MM.1S (cell line): ENCODE results near the gene HIPK2.

ENCODE experiments used
- DNase-seq: peaks from one replicate; pipeline ENCODE4 v3.0.0-alpha.2; 2015
- H2AFZ ChIP-seq: fragments of 300-600 bp; sonication (generic); 2 replicates; pipeline ENCODE4 v1.6.0; 2016; ENCODE audit warnings: antibody characterized with exemption, low read length
- H3F3A ChIP-seq: fragments of 300-600 bp; sonication (generic); 2 replicates; pipeline ENCODE4 v1.6.1; 2016; ENCODE audit warnings: mild to moderate bottlenecking, antibody characterized with exemption, low read length, moderate library complexity, mixed read lengths; ENCODE audit not compliant: insufficient read depth
- H3K27ac ChIP-seq: fragments of 300-600 bp; sonication (generic); 2 replicates; pipeline ENCODE4 v1.5.1; 2016; ENCODE audit warnings: mild to moderate bottlenecking, low read length
- H3K27me3 ChIP-seq: fragments of 300-600 bp; sonication (generic); replicated peaks from 2 replicates; pipeline ENCODE4 v1.6.0; 2016; ENCODE audit warnings: low read length; ENCODE audit not compliant: insufficient read depth
- H3K36me3 ChIP-seq: fragments of 300-600 bp; sonication (generic); replicated peaks from 2 replicates; pipeline ENCODE4 v1.6.1; 2016; ENCODE audit warnings: mild to moderate bottlenecking, low read length, mixed read lengths; ENCODE audit not compliant: insufficient read depth
- H3K4me1 ChIP-seq: fragments of 300-600 bp; sonication (generic); 2 replicates; pipeline ENCODE4 v1.6.1; 2016; ENCODE audit warnings: low read length, mixed read lengths
- H3K4me2 ChIP-seq: fragments of 300-600 bp; sonication (generic); 2 replicates; pipeline ENCODE4 v1.6.0; 2016; ENCODE audit warnings: low read depth, low read length
- H3K4me3 ChIP-seq: fragments of 300-600 bp; sonication (generic); 2 replicates; pipeline ENCODE4 v1.5.1; 2016; ENCODE audit warnings: low read length, mixed read lengths
- H3K79me2 ChIP-seq: fragments of 300-600 bp; sonication (generic); 2 replicates; pipeline ENCODE4 v1.6.1; 2016; ENCODE audit warnings: mixed run types, low read length, mixed read lengths
- H3K9ac ChIP-seq: fragments of 300-600 bp; sonication (generic); 2 replicates; pipeline ENCODE4 v1.6.1; 2016; ENCODE audit warnings: low read length, mixed read lengths
- H3K9me2 ChIP-seq: fragments of 300-600 bp; sonication (generic); replicated peaks from 2 replicates; pipeline ENCODE4 v1.6.1; 2016; ENCODE audit warnings: mild to moderate bottlenecking, low read length, mixed read lengths; ENCODE audit not compliant: insufficient read depth
- H3K9me3 ChIP-seq: fragments of 300-600 bp; sonication (generic); replicated peaks from 2 replicates; pipeline ENCODE4 v1.6.1; 2016; ENCODE audit warnings: mild to moderate bottlenecking, low read length, mixed read lengths; ENCODE audit not compliant: insufficient read depth
- H4K20me1 ChIP-seq: fragments of 300-600 bp; sonication (generic); 2 replicates; pipeline ENCODE4 v1.6.1; 2016; ENCODE audit warnings: mild to moderate bottlenecking, low read length, moderate library complexity, mixed read lengths; ENCODE audit not compliant: insufficient read depth
- EZH2 ChIP-seq: fragments of 300-600 bp; sonication (generic); optimal IDR thresholded peaks from 2 replicates; pipeline ENCODE3; 2017; ENCODE audit warnings: low read depth, mild to moderate bottlenecking, antibody characterized with exemption, low read length, mixed read lengths
- EZH2phosphoT487 ChIP-seq: fragments of 300-600 bp; sonication (generic); IDR thresholded peaks from 2 replicates; pipeline ENCODE4 v1.6.1; 2018; ENCODE audit warnings: antibody characterized with exemption, low read length
- TF ChIP-seq, protein P1 (sequence below): fragments of 300-600 bp; sonication (generic); IDR thresholded peaks from 2 replicates; pipeline ENCODE4 v1.5.1; 2016; ENCODE audit warnings: antibody characterized with exemption, low read length, mixed read lengths

The HIPK2 gene

GRCh38 chr7:139735466-139735865, 42.3 kb downstream of the HIPK2 start:
- Histone ChIP-seq H4K20me1 (no peaks in the 10 kb centered on the region), H3K9ac (no peak overlapping the region), H3K9me2 (no peaks in the 10 kb centered on the region), H3K79me2 (peaks cover 95% of the 10 kb centered on the region), H3K4me3 (no peak overlapping the region), H3K4me2 (no peak overlapping the region), H2AFZ (no peak overlapping the region), H3K36me3 (no peaks in the 10 kb centered on the region), H3K27ac (no peak overlapping the region), H3K4me1 (0 out of 2 replicates have a peak, but pooled peaks cover 6% of the 10 kb centered on the region), H3F3A (no peaks in the 10 kb centered on the region), H3K9me3 (no peaks in the 10 kb centered on the region), H3K27me3 (no peaks in the 10 kb centered on the region)
- no peak for DNase-seq
- TF ChIP-seq EZH2 (no peak), EZH2phosphoT487 (no peak)
- TF ChIP-seq, protein P1, sequence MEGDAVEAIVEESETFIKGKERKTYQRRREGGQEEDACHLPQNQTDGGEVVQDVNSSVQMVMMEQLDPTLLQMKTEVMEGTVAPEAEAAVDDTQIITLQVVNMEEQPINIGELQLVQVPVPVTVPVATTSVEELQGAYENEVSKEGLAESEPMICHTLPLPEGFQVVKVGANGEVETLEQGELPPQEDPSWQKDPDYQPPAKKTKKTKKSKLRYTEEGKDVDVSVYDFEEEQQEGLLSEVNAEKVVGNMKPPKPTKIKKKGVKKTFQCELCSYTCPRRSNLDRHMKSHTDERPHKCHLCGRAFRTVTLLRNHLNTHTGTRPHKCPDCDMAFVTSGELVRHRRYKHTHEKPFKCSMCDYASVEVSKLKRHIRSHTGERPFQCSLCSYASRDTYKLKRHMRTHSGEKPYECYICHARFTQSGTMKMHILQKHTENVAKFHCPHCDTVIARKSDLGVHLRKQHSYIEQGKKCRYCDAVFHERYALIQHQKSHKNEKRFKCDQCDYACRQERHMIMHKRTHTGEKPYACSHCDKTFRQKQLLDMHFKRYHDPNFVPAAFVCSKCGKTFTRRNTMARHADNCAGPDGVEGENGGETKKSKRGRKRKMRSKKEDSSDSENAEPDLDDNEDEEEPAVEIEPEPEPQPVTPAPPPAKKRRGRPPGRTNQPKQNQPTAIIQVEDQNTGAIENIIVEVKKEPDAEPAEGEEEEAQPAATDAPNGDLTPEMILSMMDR, result no peak

DNA sequence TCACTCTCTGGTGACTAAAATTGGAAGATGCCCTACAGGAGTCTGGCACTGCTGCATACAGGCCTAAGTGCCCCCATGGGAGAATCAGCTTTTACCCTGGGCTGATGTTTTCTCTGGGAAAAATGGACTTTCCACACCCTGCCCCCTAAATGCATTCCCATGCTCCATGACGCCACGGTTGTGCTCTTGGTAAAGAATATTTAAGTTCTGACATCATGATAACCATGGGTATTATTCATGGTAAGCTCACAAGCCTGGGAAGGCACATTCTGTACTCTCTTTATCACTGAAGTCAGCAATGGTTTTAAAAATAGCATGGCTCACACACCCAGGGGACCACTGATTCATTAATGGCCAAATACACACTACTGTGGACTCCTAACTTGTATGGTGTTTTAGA, 43.4 kb downstream of the HIPK2 start:
- Histone ChIP-seq H3K9me3 (no peaks in the 10 kb centered on the region), H3K9ac (no peak overlapping the region), H3K4me1 (0 out of 2 replicates have a peak, but pooled peaks cover 6% of the 10 kb centered on the region), H3K36me3 (no peaks in the 10 kb centered on the region), H3K27ac (no peak overlapping the region), H4K20me1 (no peaks in the 10 kb centered on the region), H2AFZ (no peak overlapping the region), H3K79me2 (peaks cover 94% of the 10 kb centered on the region), H3K4me2 (no peak overlapping the region), H3K9me2 (no peaks in the 10 kb centered on the region), H3F3A (no peaks in the 10 kb centered on the region), H3K4me3 (no peak overlapping the region), H3K27me3 (no peaks in the 10 kb centered on the region)
- no peak for DNase-seq
- TF ChIP-seq, protein P1, result no peak
- TF ChIP-seq EZH2 (no peak), EZH2phosphoT487 (no peak)

- no peaks in the 10 kb centered on the region for H4K20me1 ChIP-seq
- no peak overlapping the region for H3K9ac ChIP-seq
- H2AFZ ChIP-seq, result no peak overlapping the region
- H3K79me2 ChIP-seq, result peaks cover 94% of the 10 kb centered on the region
- no peak overlapping the region for H3K4me2 ChIP-seq
- TF ChIP-seq EZH2 (no peak), EZH2phosphoT487 (no peak)
- TF ChIP-seq, protein P1, result no peak
- no peaks in the 10 kb centered on the region for H3F3A ChIP-seq
- no peaks in the 10 kb centered on the region for H3K9me2 ChIP-seq
- no peak for DNase-seq
- H3K27me3 ChIP-seq, result no peaks in the 10 kb centered on the region
- 0 out of 2 replicates have a peak, but pooled peaks cover 6% of the 10 kb centered on the region for H3K4me1 ChIP-seq
- no peaks in the 10 kb centered on the region for H3K9me3 ChIP-seq
- no peak overlapping the region for H3K4me3 ChIP-seq
- no peak overlapping the region for H3K27ac ChIP-seq
- H3K36me3 ChIP-seq, result no peaks in the 10 kb centered on the region
Observed at GRCh38 chr7:139733751-139734150, 44.0 kb downstream of the HIPK2 start.
